Heart right ventricle (tissue), 16 donors: Measurements from ENCODE around the gene MAL. TPM values are rescaled to one million over a fixed set of nuclear protein-coding genes. Genes with fewer than 3 reads are reported as not detected.

Experiments
- ATAC-seq, 8 donors: fragments of 200-7000 bp; cut with Tn5 transposase; one replicate each; pipeline ENCODE4 v1.9.1; 2020; ENCODE audit warnings: mild to moderate bottlenecking in 8 of 8, moderate library complexity in 8 of 8, moderate number of reproducible peaks in 1 of 8
- DNase-seq, 2 donors: peaks; one replicate each; pipeline ENCODE4 v3.0.0-alpha.2; 2020
- H3K27ac ChIP-seq, 10 donors: fragments of 200-600 bp; sonication (generic) in 2 of 10; one replicate each; pipeline versions ENCODE4 v1.5.0 to v1.8.0; 2020 to 2022; ENCODE audit warnings: mild to moderate bottlenecking in 3 of 10
- H3K27me3 ChIP-seq, 7 donors: fragments of 200-600 bp; one replicate each; pipeline ENCODE4 v1.8.0; 2021 to 2022; ENCODE audit warnings: mild to moderate bottlenecking in 2 of 7
- H3K36me3 ChIP-seq, 9 donors: fragments of 200-600 bp; sonication (generic) in 1 of 9; one replicate each; pipeline versions ENCODE4 v1.5.0 to v1.8.0; 2020 to 2022; ENCODE audit warnings: mild to moderate bottlenecking in 2 of 9
- H3K4me1 ChIP-seq, 9 donors: fragments of 200-600 bp; sonication (generic) in 1 of 9; one replicate each; pipeline versions ENCODE4 v1.5.0 to v1.8.0; 2020 to 2022; ENCODE audit warnings: mild to moderate bottlenecking in 4 of 9
- H3K4me3 ChIP-seq, 10 donors: fragments of 200-600 bp; sonication (generic) in 2 of 10; one replicate each; pipeline versions ENCODE4 v1.5.0 to v1.8.0; 2020 to 2022; ENCODE audit warnings: mild to moderate bottlenecking in 7 of 10, moderate library complexity in 2 of 10
- H3K9me3 ChIP-seq, 11 donors: fragments of 200-600 bp in 10 of 11; sonication (generic) in 2 of 11; one replicate each; pipeline versions ENCODE4 v1.5.0 to v1.8.0; 2013 to 2022; ENCODE audit warnings: mild to moderate bottlenecking in 2 of 11, control low read depth in 1 of 11, moderate library complexity in 1 of 11
- CTCF ChIP-seq, 9 donors: fragments of 200-600 bp; sonication (generic) in 2 of 9; IDR thresholded peaks; one replicate each; pipeline versions ENCODE4 v1.5.0 to v1.8.0; 2021 to 2022; ENCODE audit warnings: antibody characterized with exemption in 9 of 9, mild to moderate bottlenecking in 5 of 9, moderate library complexity in 1 of 9
- WGBS, 2 donors: extraction: QIAGEN DNeasy Blood & Tissue Kit; methylation state at CpG; one replicate each; pipeline ENCODE4 v1.1.7; 2013; ENCODE audit warnings: inconsistent platforms in 1 of 2; 5-methylcytosine and 5-hydroxymethylcytosine counted together
- intact Hi-C, 10 donors: fragments of 100-400 bp; cut with DNase I; formaldehyde crosslinking; loops; one replicate each; pipeline versions ENCODE4 v1.11.1 to v1.14.2; 2022
- polyA plus RNA-seq, 2 donors: library from polyadenylated mRNA; stranded (reverse); fragments of 200-250 nt; gene quantifications; one replicate each; pipeline ENCODE4 v1.2.3, GENCODE V29; 2013
- total RNA-seq, 10 donors: library from RNA; stranded (reverse); fragmentation: NEBNext Ultra II Directional in 3 of 10; extraction: Animal tissue kit (Norgen Biotek cat#: 25700) in 3 of 10; gene quantifications; one replicate each; pipeline versions ENCODE4 v1.2.1 to v1.2.4, GENCODE V29; 2021 to 2023
- donor health status: Arrhythmogenic right ventricular cardiomyopathy.
- donor health status: ischemic (EF 13 %, LVEDD 7.1; RV severe dilation, severe dysfunction).
- donor health status: healthy with polysubstance abuse.
- donor health status: DM: no; HTN: yes; CAD: no.
- donor health status: DM: no; HTN: no; CAD: no.
- donor health status: ischemic (EF 25% LVEDD 6.9; RV normal size, moderate dysfunction).
- donor health status: ischemic (EF 25% LVEDD 5.7; RV mildly dilated, moderate dysfunction).
- donor health status: healthy.
- donor health status: DM: yes; HTN: yes; CAD: no.
- donor health status: Ischemic cardiomyopathy.
- donor health status: ischemic (EF 35%, LVEDD 5.7; RV mildly dilated, moderate dysfunction).
- donor health status: nonischemic (EF 11% LVEDD 7.7; RV severe dilation, severe dysfunction).
- donor health status: DM: yes; HTN: yes; CAD: no.
- donor health status: PGD.
- donor health status: ischemic (EF 29% LVEDD 5.4; RV normal size, mild dysfunction).
- donor health status: nonischemic (EF 23%, LVEDD 6.1; RV moderate dilation, normal function).

Gene MAL
- total and polyA plus RNA-seq, 12 donors, result 1.5 to 10.5 (median 3.6) TPM

GRCh38 chr2:95058989-95059641 lies 33.6 kb downstream of the MAL start:
- no peaks in the 10 kb centered on the region for H3K9me3 ChIP-seq
- intact Hi-C loops, result no loop called here
- H3K4me3 ChIP-seq, result no peak overlapping the region
- no peaks in the 10 kb centered on the region for H3K4me1 ChIP-seq
- WGBS, 2 donors, result 63 to 76% methylated on average over 10 to 11 of the region's 11 CpGs
- TF ChIP-seq CTCF (IDR thresholded peaks at IDR 0.05), result no peak
- DNase-seq (no peak), ATAC-seq (no peak)
- no peak overlapping the region for H3K27ac ChIP-seq
- H3K36me3 ChIP-seq, result no peaks in the 10 kb centered on the region
- peaks cover 0 to 63% (median 16%) of the 10 kb centered on the region in 7 donors for H3K27me3 ChIP-seq

- 77 to 79% methylated on average over 12 of the region's 12 CpGs for WGBS, 2 donors
- ATAC-seq (no peak), DNase-seq (no peak)
- Histone ChIP-seq H3K27ac (no peak overlapping the region), H3K27me3 (peaks cover 0 to 65% (median 9%) of the 10 kb centered on the region in 7 donors), H3K4me3 (no peak overlapping the region), H3K4me1 (no peaks in the 10 kb centered on the region), H3K36me3 (no peaks in the 10 kb centered on the region), H3K9me3 (no peaks in the 10 kb centered on the region)
- no peak for TF ChIP-seq CTCF (IDR thresholded peaks at IDR 0.05)
- intact Hi-C loops, result no loop called here
These were observed 34.3 kb downstream of the MAL start for GRCh38 chr2:95059656-95060370.

GRCh38 chr2:95060446-95061118 lies 35.1 kb downstream of the MAL start:
- no peaks in the 10 kb centered on the region for H3K36me3 ChIP-seq
- no peak for ATAC-seq
- no peak for TF ChIP-seq CTCF (IDR thresholded peaks at IDR 0.05)
- intact Hi-C loops, result no loop called here
- H3K9me3 ChIP-seq, result no peaks in the 10 kb centered on the region
- no peak overlapping the region for H3K27ac ChIP-seq
- no peak overlapping the region for H3K4me3 ChIP-seq
- no peak for DNase-seq
- WGBS, 2 donors, result 77 to 81% methylated on average over 17 of the region's 17 CpGs
- no peaks in the 10 kb centered on the region for H3K4me1 ChIP-seq
- peaks cover 0 to 70% (median 9%) of the 10 kb centered on the region in 7 donors for H3K27me3 ChIP-seq

- intact Hi-C loops, result no loop called here
- no peak overlapping the region for H3K27ac ChIP-seq
- no peaks in the 10 kb centered on the region for H3K4me1 ChIP-seq
- H3K9me3 ChIP-seq, result no peaks in the 10 kb centered on the region
- H3K4me3 ChIP-seq, result no peak overlapping the region
- ATAC-seq, result no peak
- no peak for DNase-seq
- 91 to 100% methylated on average over 1 of the region's 1 CpG for WGBS, 2 donors
- H3K36me3 ChIP-seq, result no peaks in the 10 kb centered on the region
- no peak for TF ChIP-seq CTCF (IDR thresholded peaks at IDR 0.05)
- H3K27me3 ChIP-seq, result peaks cover 0 to 65% (median 11%) of the 10 kb centered on the region in 7 donors
These were observed 35.6 kb downstream of the MAL start for GRCh38 chr2:95061119-95061512.
